H9 (cell line): ENCODE measurements around the gene EMX2. TPM values are rescaled to one million over a fixed set of nuclear protein-coding genes. Genes with fewer than 3 reads are reported as not detected.

Experiments
- DNase-seq: peaks from one replicate; pipeline ENCODE4 v3.0.0-alpha.2; 2017
- H2AFZ ChIP-seq: one replicate; pipeline ENCODE4 v1.6.1; 2013; ENCODE audit warnings: mild to moderate bottlenecking, low read length, control low read depth, moderate library complexity
- H2AK5ac ChIP-seq: 2 replicates; pipeline ENCODE4 v1.6.1; 2013; ENCODE audit warnings: low read length, control low read depth, mixed read lengths; ENCODE audit not compliant: insufficient read length
- H2BK120ac ChIP-seq: one replicate; pipeline ENCODE4 v1.6.1; 2013; ENCODE audit warnings: low read depth, mild to moderate bottlenecking, low read length, control low read depth, inconsistent platforms; ENCODE audit not compliant: poor library complexity, severe bottlenecking
- H2BK12ac ChIP-seq: 2 replicates; pipeline ENCODE4 v1.6.1; 2013; ENCODE audit warnings: low read length, control low read depth, mixed read lengths, low read depth; ENCODE audit not compliant: insufficient read length
- H2BK15ac ChIP-seq: 2 replicates; pipeline ENCODE4 v1.6.1; 2013; ENCODE audit warnings: low read depth, low read length, control low read depth
- H2BK20ac ChIP-seq: one replicate; pipeline ENCODE4 v1.6.1; 2013; ENCODE audit warnings: low read depth, mild to moderate bottlenecking, low read length, control low read depth, inconsistent platforms; ENCODE audit not compliant: poor library complexity, severe bottlenecking
- H2BK5ac ChIP-seq: 2 replicates; pipeline ENCODE4 v1.6.1; 2013; ENCODE audit warnings: low read length, control low read depth, mixed read lengths; ENCODE audit not compliant: insufficient read length
- H3K14ac ChIP-seq: 2 replicates; pipeline ENCODE4 v1.6.1; 2013; ENCODE audit warnings: low read length, control low read depth; ENCODE audit not compliant: insufficient read depth
- H3K18ac ChIP-seq: 2 replicates; pipeline ENCODE4 v1.6.1; 2013; ENCODE audit warnings: low read depth, mild to moderate bottlenecking, mixed read lengths, low read length, control low read depth; ENCODE audit not compliant: insufficient read length
- H3K23ac ChIP-seq: 2 replicates; pipeline ENCODE4 v1.6.1; 2013; ENCODE audit warnings: low read length, control low read depth, mixed read lengths, low read depth; ENCODE audit not compliant: insufficient read length
- H3K23me2 ChIP-seq: 2 replicates; pipeline ENCODE4 v1.6.1; 2013; ENCODE audit warnings: low read depth, mild to moderate bottlenecking, mixed read lengths, low read length, control low read depth; ENCODE audit not compliant: insufficient read length, poor library complexity, severe bottlenecking
- H3K27ac ChIP-seq: 2 replicates; pipeline ENCODE4 v1.5.1; 2013; ENCODE audit warnings: low read length, control low read depth, mixed read lengths, low read depth; ENCODE audit not compliant: insufficient read length
- H3K27me3 ChIP-seq: 2 replicates; pipeline ENCODE4 v1.6.1; 2013; ENCODE audit warnings: low read length, control low read depth, inconsistent platforms; ENCODE audit not compliant: insufficient read depth
- H3K4ac ChIP-seq: 2 replicates; pipeline ENCODE4 v1.6.1; 2013; ENCODE audit warnings: low read depth, mild to moderate bottlenecking, control low read depth, inconsistent platforms, low read length, moderate library complexity
- H3K4me1 ChIP-seq: 2 replicates; pipeline ENCODE4 v1.6.1; 2013; ENCODE audit warnings: low read length, control low read depth, inconsistent platforms; ENCODE audit not compliant: insufficient read depth
- H3K4me2 ChIP-seq: 2 replicates; pipeline ENCODE4 v1.6.1; 2013; ENCODE audit warnings: low read length, control low read depth, mixed read lengths; ENCODE audit not compliant: insufficient read length, insufficient read depth
- H3K56ac ChIP-seq: 2 replicates; pipeline ENCODE4 v1.6.1; 2013; ENCODE audit warnings: low read depth, mild to moderate bottlenecking, mixed read lengths, low read length, control low read depth; ENCODE audit not compliant: insufficient read length
- H3K79me1 ChIP-seq: 2 replicates; pipeline ENCODE4 v1.6.1; 2013; ENCODE audit warnings: low read depth, mild to moderate bottlenecking, moderate library complexity, low read length, control low read depth, inconsistent platforms; ENCODE audit not compliant: insufficient read depth, poor library complexity, severe bottlenecking
- H3K79me2 ChIP-seq: 2 replicates; pipeline ENCODE4 v1.6.1; 2013; ENCODE audit warnings: low read length, control low read depth, inconsistent platforms; ENCODE audit not compliant: insufficient read depth
- H3K9ac ChIP-seq: 2 replicates; pipeline ENCODE4 v1.6.1; 2013; ENCODE audit warnings: low read length, control low read depth, mixed read lengths; ENCODE audit not compliant: insufficient read length; ENCODE audit errors: extremely low read depth
- H3K9me3 ChIP-seq: one replicate; pipeline ENCODE4 v1.6.1; 2013; ENCODE audit warnings: low read depth, low read length, inconsistent platforms; ENCODE audit not compliant: control insufficient read depth
- H3T11ph ChIP-seq: one replicate; pipeline ENCODE4 v1.6.1; 2013; ENCODE audit warnings: mild to moderate bottlenecking, low read length, control low read depth, inconsistent platforms
- H4K20me1 ChIP-seq: one replicate; pipeline ENCODE4 v1.6.1; 2013; ENCODE audit not compliant: control insufficient read depth, insufficient read length, insufficient read depth
- H4K5ac ChIP-seq: 2 replicates; pipeline ENCODE4 v1.6.1; 2013; ENCODE audit warnings: low read depth, mild to moderate bottlenecking, mixed read lengths, low read length, control low read depth; ENCODE audit not compliant: insufficient read length
- H4K8ac ChIP-seq: replicated peaks from 2 replicates; pipeline ENCODE4 v1.6.1; 2013; ENCODE audit warnings: low read length, control low read depth, mixed read lengths, low read depth; ENCODE audit not compliant: insufficient read length
- H4K91ac ChIP-seq: 2 replicates; pipeline ENCODE4 v1.6.1; 2013; ENCODE audit warnings: low read depth, mild to moderate bottlenecking, moderate library complexity, mixed read lengths, low read length, control low read depth; ENCODE audit not compliant: insufficient read length
- H3K27ac Mint-ChIP-seq, 3 experiments: 2 replicates in 2 of 3; 3 replicates in 1 of 3; pipeline ENCODE4 v1.8.0; 2020 to 2021; ENCODE audit warnings: mixed read lengths in 3 of 3, mild to moderate bottlenecking in 1 of 3, moderate library complexity in 1 of 3
- H3K27me3 Mint-ChIP-seq: 2 replicates; pipeline ENCODE4 v1.8.0; 2021; ENCODE audit warnings: low read depth, mild to moderate bottlenecking, moderate library complexity, mixed read lengths
- H3K36me3 Mint-ChIP-seq, 3 experiments: 2 replicates in 2 of 3; 3 replicates in 1 of 3; pipeline ENCODE4 v1.8.0; 2020 to 2021; ENCODE audit warnings: low read depth in 3 of 3, mixed read lengths in 3 of 3; ENCODE audit not compliant: insufficient read depth in 1 of 3
- H3K4me1 Mint-ChIP-seq, 2 experiments: 2 replicates each; pipeline ENCODE4 v1.8.0; 2020; ENCODE audit warnings: mixed read lengths in 2 of 2
- H3K4me3 Mint-ChIP-seq, 2 experiments: 2 replicates in 1 of 2; 3 replicates in 1 of 2; pipeline ENCODE4 v1.8.0; 2020 to 2021; ENCODE audit warnings: mild to moderate bottlenecking in 2 of 2, mixed read lengths in 2 of 2, moderate library complexity in 1 of 2
- H3K9me3 Mint-ChIP-seq, 2 experiments: 2 replicates in 1 of 2; 3 replicates in 1 of 2; pipeline ENCODE4 v1.8.0; 2020; ENCODE audit warnings: mild to moderate bottlenecking in 2 of 2, mixed read lengths in 2 of 2, moderate library complexity in 1 of 2
- CTCF ChIP-seq: fragments of 200-600 bp; sonication (generic); conservative IDR thresholded peaks from 3 replicates; pipeline ENCODE4 v1.8.0; 2021; ENCODE audit warnings: antibody characterized with exemption, mild to moderate bottlenecking
- WGBS: extraction: QIAGEN DNeasy Blood & Tissue Kit; methylation state at CpG from one replicate; pipeline ENCODE4 v1.1.7; 2013; ENCODE audit warnings: missing lambda C conversion rate, low lambda C conversion rate, mixed read lengths; ENCODE audit not compliant: insufficient read length; ENCODE audit errors: extremely low coverage; 5-methylcytosine and 5-hydroxymethylcytosine counted together
- total RNA-seq: library from RNA; stranded (reverse); gene quantifications from 2 replicates; pipeline ENCODE4 v1.2.1, GENCODE V29; 2021

EMX2 gene
- total RNA-seq, 1 experiment from 2014 or later: not detected

- Histone ChIP-seq H3K79me1 (no peaks in the 10 kb centered on the region), H3K9ac (no peak overlapping the region), H3K14ac (no peak overlapping the region), H4K91ac (no peak overlapping the region), H3K18ac (no peak overlapping the region), H2BK20ac (no peak overlapping the region), H3T11ph (no peak overlapping the region), H2BK15ac (no peak overlapping the region), H3K4me2 (no peak overlapping the region), H2AK5ac (no peak overlapping the region), H3K79me2 (no peaks in the 10 kb centered on the region), H2AFZ (no peak overlapping the region), H2BK12ac (no peak overlapping the region), H3K4me1 (no peaks in the 10 kb centered on the region), H3K23ac (no peak overlapping the region), H3K4ac (no peak overlapping the region), H4K8ac (no peak overlapping the region), H3K27ac (no peak overlapping the region), H3K9me3 (no peaks in the 10 kb centered on the region), H2BK5ac (no peak overlapping the region), H3K23me2 (no peaks in the 10 kb centered on the region), H2BK120ac (no peak overlapping the region), H3K56ac (no peak overlapping the region), H4K20me1 (no peaks in the 10 kb centered on the region), H4K5ac (no peak overlapping the region), H3K27me3 (no peaks in the 10 kb centered on the region)
- no peak overlapping the region for H3K4me3 Mint-ChIP-seq
- no peak overlapping the region for H3K27ac Mint-ChIP-seq
- H3K36me3 Mint-ChIP-seq: no peaks in the 10 kb centered on the region
- peaks cover 47% of the 10 kb centered on the region for H3K27me3 Mint-ChIP-seq
- peaks cover 5 to 11% of the 10 kb centered on the region in 2 experiments for H3K4me1 Mint-ChIP-seq
- H3K9me3 Mint-ChIP-seq: no peaks in the 10 kb centered on the region; a peak in 2 of 5 replicates
- TF ChIP-seq CTCF: no peak
- no peak for DNase-seq
- WGBS: no CpG with 5 or more reads among the region's 5 CpGs
Observed at GRCh38 chr10:117500456-117500855, 42.1 kb upstream of the EMX2 start.
